GM12892 (cell line): ENCODE results near the gene SLC43A3. TPM values are rescaled to one million over a fixed set of nuclear protein-coding genes. Genes with fewer than 3 reads are reported as not detected.
A peak's percentile ranks its signal among the peaks of the same experiment; 100 is the strongest.

Experiments used
- DNase-seq: peaks from one replicate; pipeline ENCODE4 v3.0.0; 2011; ENCODE audit not compliant: insufficient read length
- FAIRE-seq: peaks from 2 replicates; lab custom pipeline; 2011; peaks lifted over from hg19 to GRCh38; lab: Jason Lieb, UNC
- POLR2A ChIP-seq: IDR thresholded peaks from 2 replicates; pipeline ENCODE4 v1.6.1; 2011; ENCODE audit warnings: low read depth, low read length, control low read depth
- POLR2AphosphoS5 ChIP-seq: IDR thresholded peaks from 2 replicates; pipeline ENCODE4 v1.6.1; 2011; ENCODE audit warnings: low read depth, low read length, control low read depth
- TAF1 ChIP-seq: IDR thresholded peaks from 2 replicates; pipeline ENCODE4 v1.6.1; 2011; ENCODE audit warnings: low read depth, mild to moderate bottlenecking, control low read depth, low read length, borderline replicate concordance
- polyA plus RNA-seq: library from polyadenylated mRNA; unstranded; fragments of >200 nt; gene quantifications from one replicate; pipeline ENCODE4 v1.2.1, GENCODE V29; 2012; ENCODE audit warnings: missing spikeins, inconsistent platforms; ENCODE audit not compliant: missing spikeins

The SLC43A3 gene
- 99.6 TPM for polyA plus RNA-seq

- TF ChIP-seq TAF1 (peak; percentile 72; the same call in 1 of the 2 replicates), POLR2A (peak; percentile 88), POLR2AphosphoS5 (peak; percentile 79)
- FAIRE-seq = no peak
- DNase-seq = peak; percentile 61
Measured at GRCh38 chr11:57426929-57427726, at the start of gene SLC43A3. TSS of gene SLC43A3 (minus strand) at chr11:57427121. CDS start at chr11:57426172, 949 bp downstream.

DNA sequence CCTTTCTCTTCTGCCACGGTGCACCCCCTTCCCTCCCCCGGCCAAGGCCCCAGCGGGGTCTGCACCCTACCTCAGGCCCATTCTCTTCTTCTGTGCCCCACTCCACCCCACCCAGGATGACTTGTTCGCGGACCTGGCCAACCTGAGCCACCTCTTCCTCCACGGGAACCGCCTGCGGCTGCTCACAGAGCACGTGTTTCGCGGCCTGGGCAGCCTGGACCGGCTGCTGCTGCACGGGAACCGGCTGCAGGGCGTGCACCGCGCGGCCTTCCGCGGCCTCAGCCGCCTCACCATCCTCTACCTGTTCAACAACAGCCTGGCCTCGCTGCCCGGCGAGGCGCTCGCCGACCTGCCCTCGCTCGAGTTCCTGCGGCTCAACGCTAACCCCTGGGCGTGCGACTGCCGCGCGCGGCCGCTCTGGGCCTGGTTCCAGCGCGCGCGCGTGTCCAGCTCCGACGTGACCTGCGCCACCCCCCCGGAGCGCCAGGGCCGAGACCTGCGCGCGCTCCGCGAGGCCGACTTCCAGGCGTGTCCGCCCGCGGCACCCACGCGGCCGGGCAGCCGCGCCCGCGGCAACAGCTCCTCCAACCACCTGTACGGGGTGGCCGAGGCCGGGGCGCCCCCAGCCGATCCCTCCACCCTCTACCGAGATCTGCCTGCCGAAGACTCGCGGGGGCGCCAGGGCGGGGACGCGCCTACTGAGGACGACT, 49.3 kb upstream of the SLC43A3 start:
- DNase-seq = no peak
- FAIRE-seq = peak; percentile 95
- no peak for TF ChIP-seq POLR2AphosphoS5

- no peak for TF ChIP-seq POLR2AphosphoS5
- no peak for TF ChIP-seq POLR2A
- no peak for TF ChIP-seq TAF1
- DNase-seq (no peak), FAIRE-seq (peak; percentile 42)
Measured at GRCh38 chr11:57475671-57476046, 48.7 kb upstream of the SLC43A3 start.

DNA sequence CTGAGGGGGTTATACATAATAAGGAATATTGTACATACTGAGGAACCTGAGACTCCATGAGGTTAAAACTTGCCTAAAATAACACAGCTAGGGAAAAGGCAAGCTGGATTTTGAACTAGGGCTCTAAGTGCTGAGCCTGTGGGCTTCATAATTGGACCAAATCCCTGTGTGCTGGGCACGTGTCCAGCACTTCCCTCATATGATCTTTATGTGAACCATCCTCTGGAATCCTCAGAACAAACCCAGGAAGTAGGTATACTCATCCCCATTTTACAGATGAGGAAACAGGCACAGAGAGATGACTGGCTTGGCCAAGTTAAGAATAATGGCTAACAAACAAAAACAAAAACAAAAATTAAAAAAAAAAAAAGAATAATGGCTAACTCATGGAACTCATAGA, 48.3 kb upstream of the SLC43A3 start:
- FAIRE-seq (no peak), DNase-seq (no peak)
- TF ChIP-seq POLR2A (no peak), POLR2AphosphoS5 (no peak), TAF1 (no peak)

GRCh38 chr11:57474803-57475115, 47.8 kb upstream of the SLC43A3 start:
- DNase-seq (no peak), FAIRE-seq (no peak)
- TF ChIP-seq POLR2AphosphoS5 (no peak), POLR2A (no peak), TAF1 (no peak)

- DNase-seq (no peak), FAIRE-seq (peak; percentile 64)
- no peak for TF ChIP-seq TAF1
- no peak for TF ChIP-seq POLR2AphosphoS5
Measured at GRCh38 chr11:57474017-57474802, 47.3 kb upstream of the SLC43A3 start.

- FAIRE-seq = no peak
- TF ChIP-seq TAF1 (no peak), POLR2AphosphoS5 (no peak), POLR2A (no peak)
- no peak for DNase-seq
Measured at GRCh38 chr11:57473285-57473841, 46.4 kb upstream of the SLC43A3 start.

DNA sequence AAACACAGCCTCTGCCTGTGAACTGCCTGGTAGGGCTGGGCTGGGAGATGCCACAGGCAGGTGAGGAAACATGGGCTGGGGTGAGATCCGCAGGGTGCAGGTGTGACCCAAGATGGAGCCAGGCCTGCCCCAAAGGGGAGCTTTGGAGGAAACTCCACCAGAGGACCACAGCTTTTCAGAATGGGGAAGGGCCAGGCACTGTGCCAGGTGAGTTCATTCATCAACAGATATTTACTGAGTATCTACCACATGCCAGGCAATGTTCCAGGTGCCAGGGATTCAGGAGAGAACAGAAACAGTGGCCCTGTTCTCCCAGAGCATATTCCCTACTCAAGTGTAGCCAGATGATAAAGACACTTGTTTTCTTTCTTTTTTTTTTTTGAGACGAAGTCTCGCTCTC, 44.6 kb upstream of the SLC43A3 start:
- DNase-seq (no peak), FAIRE-seq (no peak)
- TF ChIP-seq POLR2A = no peak
- no peak for TF ChIP-seq TAF1
- TF ChIP-seq POLR2AphosphoS5 = no peak

DNA sequence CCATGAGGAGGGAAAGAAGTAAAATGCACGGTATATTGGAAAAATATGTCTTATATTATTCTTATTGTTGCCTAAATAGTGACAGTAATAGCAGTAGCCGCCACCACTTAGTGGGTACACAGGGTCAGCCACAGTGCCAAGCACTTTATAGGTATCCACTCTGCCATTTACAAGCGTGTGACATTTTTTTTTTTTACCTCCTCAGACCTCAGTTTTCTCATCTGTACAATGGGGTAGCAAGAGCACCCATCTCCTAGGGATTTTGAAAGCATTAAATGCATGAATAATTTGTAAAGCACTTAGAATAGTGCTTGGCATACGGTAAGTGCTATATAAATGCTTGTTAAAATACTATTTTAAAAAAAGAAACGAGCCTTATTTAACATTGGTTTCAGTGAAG, 42.3 kb upstream of the SLC43A3 start:
- no peak for FAIRE-seq

DNA sequence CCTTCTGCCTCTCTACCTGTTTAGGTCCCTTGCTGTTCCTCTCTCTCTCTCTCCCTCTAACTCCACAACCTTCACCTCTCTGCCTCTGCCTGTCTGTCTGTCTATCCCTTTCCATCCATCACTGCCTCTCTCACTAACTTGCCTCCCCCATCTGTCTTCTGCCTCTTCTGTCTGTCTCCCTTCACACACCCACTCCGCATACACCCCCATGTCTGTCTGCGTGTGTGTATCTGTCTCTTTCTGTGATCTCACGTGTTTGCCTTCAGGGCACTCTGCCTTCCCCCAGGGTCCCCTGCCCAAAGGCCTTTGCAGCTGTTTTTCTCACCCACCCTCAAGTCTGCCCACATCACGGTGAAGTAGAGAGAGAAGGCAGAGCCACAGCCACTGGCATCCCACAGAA, 41.4 kb upstream of the SLC43A3 start:
- DNase-seq (no peak), FAIRE-seq (no peak)
- TF ChIP-seq POLR2AphosphoS5 (no peak), TAF1 (no peak), POLR2A (no peak)

More for the DNA sequence above, 42.3 kb upstream of the SLC43A3 start:
- TF ChIP-seq TAF1 (no peak), POLR2AphosphoS5 (no peak), POLR2A (no peak)
- no peak for DNase-seq

DNA sequence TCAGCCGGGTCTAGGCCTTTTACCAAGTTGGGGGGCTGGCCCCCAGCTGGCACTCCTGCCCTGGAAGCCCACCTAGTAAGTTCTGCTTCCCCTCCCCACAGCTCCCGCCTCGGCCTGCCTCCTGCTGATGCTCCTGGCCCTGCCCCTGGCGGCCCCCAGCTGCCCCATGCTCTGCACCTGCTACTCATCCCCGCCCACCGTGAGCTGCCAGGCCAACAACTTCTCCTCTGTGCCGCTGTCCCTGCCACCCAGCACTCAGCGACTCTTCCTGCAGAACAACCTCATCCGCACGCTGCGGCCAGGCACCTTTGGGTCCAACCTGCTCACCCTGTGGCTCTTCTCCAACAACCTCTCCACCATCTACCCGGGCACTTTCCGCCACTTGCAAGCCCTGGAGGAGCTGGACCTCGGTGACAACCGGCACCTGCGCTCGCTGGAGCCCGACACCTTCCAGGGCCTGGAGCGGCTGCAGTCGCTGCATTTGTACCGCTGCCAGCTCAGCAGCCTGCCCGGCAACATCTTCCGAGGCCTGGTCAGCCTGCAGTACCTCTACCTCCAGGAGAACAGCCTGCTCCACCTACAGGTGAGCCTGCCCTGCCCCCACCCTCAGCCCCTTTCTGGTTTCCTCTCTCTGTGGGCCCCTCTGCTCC, 40.7 kb upstream of the SLC43A3 start:
- TF ChIP-seq TAF1 = no peak
- no peak for TF ChIP-seq POLR2A
- TF ChIP-seq POLR2AphosphoS5 = no peak
- DNase-seq = no peak
- no peak for FAIRE-seq

GRCh38 chr11:57466680-57467079, 39.8 kb upstream of the SLC43A3 start:
- DNase-seq = no peak
- FAIRE-seq = no peak
- TF ChIP-seq TAF1 (no peak), POLR2AphosphoS5 (no peak), POLR2A (no peak)
